Measurements from ENCODE around the gene MBNL1.

DNA sequence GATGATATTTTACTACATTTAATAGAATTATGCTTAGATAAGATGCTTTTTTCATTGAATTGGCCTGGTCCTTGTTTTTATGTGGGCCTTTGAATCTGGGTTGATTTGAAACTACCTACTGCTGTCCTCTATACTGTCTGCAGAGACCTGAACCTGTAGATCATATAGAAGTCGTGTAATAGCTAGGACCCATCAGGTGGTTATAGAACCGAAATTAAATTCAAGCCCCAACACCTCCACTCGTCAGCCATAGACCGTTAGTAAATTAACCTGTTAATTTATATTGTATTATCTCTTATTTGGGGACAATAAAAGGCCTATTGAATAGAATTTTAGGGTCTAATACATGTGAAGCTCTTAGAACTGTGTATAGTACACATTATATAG, 108.4 kb downstream of the MBNL1 start:
- TF ChIP-seq POLR2A (IDR thresholded peaks at IDR 0.05) (no peak), CTCF (IDR thresholded peaks at IDR 0.05) (no peak)
